ENCODE data around the gene CADM1. TPM values are rescaled to one million over a fixed set of nuclear protein-coding genes. Genes with fewer than 3 reads are reported as not detected.

The CADM1 gene
- total and polyA plus RNA-seq, 4 donors, result 13.0 to 40.6 (median 28.9) TPM

GRCh38 chr11:115135936-115136335 lies 368.3 kb downstream of the CADM1 start:
- Histone ChIP-seq H3K4me3 (ENCODE audit: low read depth in 1 of 3, low read length in 3 of 3) (no peak overlapping the region), H3K9me3 (ENCODE audit: control insufficient read depth in 4 of 4, low read length in 3 of 4) (no peaks in the 10 kb centered on the region), H3K9ac (ENCODE audit: low read depth in 1 of 2, low read length in 2 of 2) (no peak overlapping the region), H3K36me3 (ENCODE audit: control insufficient read depth in 4 of 4, insufficient read depth in 3 of 4, low read depth in 1 of 4, low read length in 3 of 4) (no peaks in the 10 kb centered on the region), H3K4me1 (ENCODE audit: control insufficient read depth in 4 of 4, insufficient read depth in 4 of 4, low read length in 3 of 4) (no peaks in the 10 kb centered on the region), H3K27ac (ENCODE audit: low read depth in 1 of 2, low read length in 2 of 2) (no peak overlapping the region), H3K27me3 (ENCODE audit: control insufficient read depth in 4 of 4, insufficient read depth in 4 of 4, low read length in 3 of 4) (peaks cover 0 to 5% (median 0%) of the 10 kb centered on the region in 4 donors)
- 74% methylated on average over 3 of the region's 3 CpGs for WGBS
- TF ChIP-seq YY1 (IDR thresholded peaks at IDR 0.05), result no peak
- no peak for TF ChIP-seq GABPA (IDR thresholded peaks at IDR 0.05 in 1 of 2, conservative IDR thresholded peaks at IDR 0.05 in 1 of 2)
- TF ChIP-seq JUND (IDR thresholded peaks at IDR 0.05), result no peak
- no peak for TF ChIP-seq RXRA (IDR thresholded peaks at IDR 0.05)
- no peak for TF ChIP-seq SP1 (IDR thresholded peaks at IDR 0.05)
- no peak for TF ChIP-seq RAD21 (IDR thresholded peaks at IDR 0.05)
- no peak for TF ChIP-seq MAX (IDR thresholded peaks at IDR 0.05)
- TF ChIP-seq TAF1 (conservative IDR thresholded peaks at IDR 0.05), result no peak
- TF ChIP-seq FOXA1 (IDR thresholded peaks at IDR 0.05), result no peak
- no peak for TF ChIP-seq ATF3 (IDR thresholded peaks at IDR 0.05)
- no peak for TF ChIP-seq EGR1 (IDR thresholded peaks at IDR 0.05; ENCODE audit: low read depth in 2 of 2)
- no peak for TF ChIP-seq REST (IDR thresholded peaks at IDR 0.05)
- TF ChIP-seq HNF4G (IDR thresholded peaks at IDR 0.05), result no peak
- no peak for TF ChIP-seq HNF4A (conservative IDR thresholded peaks at IDR 0.05)
- TF ChIP-seq NR2F2 (IDR thresholded peaks at IDR 0.05), result no peak
- no peak for DNase-seq (ENCODE audit: low spot score)

- Histone ChIP-seq H3K27ac (ENCODE audit: low read depth in 1 of 2, low read length in 2 of 2) (no peak overlapping the region), H3K9ac (ENCODE audit: low read depth in 1 of 2, low read length in 2 of 2) (no peak overlapping the region), H3K4me1 (ENCODE audit: control insufficient read depth in 4 of 4, insufficient read depth in 4 of 4, low read length in 3 of 4) (no peaks in the 10 kb centered on the region), H3K36me3 (ENCODE audit: control insufficient read depth in 4 of 4, insufficient read depth in 3 of 4, low read depth in 1 of 4, low read length in 3 of 4) (no peaks in the 10 kb centered on the region), H3K4me3 (ENCODE audit: low read depth in 1 of 3, low read length in 3 of 3) (no peak overlapping the region), H3K9me3 (ENCODE audit: control insufficient read depth in 4 of 4, low read length in 3 of 4) (no peaks in the 10 kb centered on the region), H3K27me3 (ENCODE audit: control insufficient read depth in 4 of 4, insufficient read depth in 4 of 4, low read length in 3 of 4) (peaks cover 0 to 5% (median 0%) of the 10 kb centered on the region in 4 donors)
- WGBS, result 85% methylated on average over 11 of the region's 11 CpGs
- DNase-seq (ENCODE audit: low spot score), result no peak
- TF ChIP-seq MAX (IDR thresholded peaks at IDR 0.05), result no peak
- no peak for TF ChIP-seq NR2F2 (IDR thresholded peaks at IDR 0.05)
- no peak for TF ChIP-seq ATF3 (IDR thresholded peaks at IDR 0.05)
- no peak for TF ChIP-seq JUND (IDR thresholded peaks at IDR 0.05)
- no peak for TF ChIP-seq RAD21 (IDR thresholded peaks at IDR 0.05)
- TF ChIP-seq HNF4A (conservative IDR thresholded peaks at IDR 0.05), result no peak
- TF ChIP-seq CTCF (IDR thresholded peaks at IDR 0.05; ENCODE audit: low read depth, low read length, missing input control), result no peak
- no peak for TF ChIP-seq HNF4G (IDR thresholded peaks at IDR 0.05)
- no peak for TF ChIP-seq GABPA (IDR thresholded peaks at IDR 0.05 in 1 of 2, conservative IDR thresholded peaks at IDR 0.05 in 1 of 2)
- TF ChIP-seq EGR1 (IDR thresholded peaks at IDR 0.05; ENCODE audit: low read depth in 2 of 2), result no peak
- no peak for TF ChIP-seq RXRA (IDR thresholded peaks at IDR 0.05)
- TF ChIP-seq TAF1 (conservative IDR thresholded peaks at IDR 0.05), result no peak
- TF ChIP-seq YY1 (IDR thresholded peaks at IDR 0.05), result no peak
- TF ChIP-seq REST (IDR thresholded peaks at IDR 0.05), result no peak
- TF ChIP-seq FOXA1 (IDR thresholded peaks at IDR 0.05), result no peak
- no peak for TF ChIP-seq FOXA2 (IDR thresholded peaks at IDR 0.05)
- TF ChIP-seq ZBTB33 (IDR thresholded peaks at IDR 0.05), result no peak
- no peak for TF ChIP-seq SP1 (IDR thresholded peaks at IDR 0.05)
Measured at GRCh38 chr11:115134926-115135325, 369.3 kb downstream of the CADM1 start.

All from liver (tissue), 9 donors.